Activated T-helper 2 cell treated with anti-CD3 and anti-CD28 coated beads, Interferon-gamma antibody, Interleukin-2, Interleukin-4, amounts not matched to agents 10 μg/mL and 5 μg/mL and 100 μg/mL, durations not matched to agents 14 hours and 24 hours and 36 hours (primary cell): ENCODE data around the gene LYPD6. TPM values are rescaled to one million over a fixed set of nuclear protein-coding genes. Genes with fewer than 3 reads are reported as not detected.

Experiments
- DNase-seq: peaks from one replicate; pipeline ENCODE4 v3.0.0; 2021; ENCODE audit warnings: low spot score
- H3K27ac Mint-ChIP-seq: one replicate; pipeline ENCODE4 v1.8.0; 2021; ENCODE audit warnings: mixed read lengths
- H3K27me3 Mint-ChIP-seq: one replicate; pipeline ENCODE4 v1.8.0; 2021; ENCODE audit warnings: low read depth, mixed read lengths
- H3K36me3 Mint-ChIP-seq: one replicate; pipeline ENCODE4 v1.8.0; 2021; ENCODE audit warnings: low read depth, mixed read lengths
- H3K4me1 Mint-ChIP-seq: one replicate; pipeline ENCODE4 v1.8.0; 2021; ENCODE audit warnings: low read depth, mixed read lengths
- H3K4me3 Mint-ChIP-seq: one replicate; pipeline ENCODE4 v1.8.0; 2021; ENCODE audit warnings: low read depth, mild to moderate bottlenecking, moderate library complexity, mixed read lengths
- H3K9me3 Mint-ChIP-seq: one replicate; pipeline ENCODE4 v1.8.0; 2021; ENCODE audit warnings: mixed read lengths
- intact Hi-C: fragments of 100-400 bp; cut with micrococcal nuclease; formaldehyde crosslinking; loops from one replicate; pipeline ENCODE4 v1.15.1; 2023
- total RNA-seq: library from RNA; stranded (reverse); gene quantifications from 2 replicates; pipeline ENCODE4 v1.2.3, GENCODE V29; 2022

The LYPD6 gene
- total RNA-seq, 1 donor from 2014 or later = not detected

- Mint-ChIP-seq H3K4me3 (no peak overlapping the region), H3K36me3 (no peaks in the 10 kb centered on the region), H3K27ac (no peak overlapping the region), H3K9me3 (no peaks in the 10 kb centered on the region), H3K27me3 (peaks cover 3% of the 10 kb centered on the region), H3K4me1 (peaks cover 3% of the 10 kb centered on the region)
- intact Hi-C loops = no loop called here
- DNase-seq = no peak
Observed at GRCh38 chr2:149451417-149452165, 121.2 kb downstream of the LYPD6 start.

GRCh38 chr2:149456285-149456684 is 125.9 kb downstream of the LYPD6 start:
- H3K4me1 Mint-ChIP-seq = peaks cover 3% of the 10 kb centered on the region
- no peak overlapping the region for H3K27ac Mint-ChIP-seq
- no peaks in the 10 kb centered on the region for H3K36me3 Mint-ChIP-seq
- H3K27me3 Mint-ChIP-seq = peaks cover 5% of the 10 kb centered on the region
- DNase-seq = no peak
- peaks cover 18% of the 10 kb centered on the region for H3K9me3 Mint-ChIP-seq
- intact Hi-C loops = no loop called here
- no peak overlapping the region for H3K4me3 Mint-ChIP-seq

- Mint-ChIP-seq H3K27me3 (peaks cover 2% of the 10 kb centered on the region), H3K36me3 (no peaks in the 10 kb centered on the region), H3K4me1 (peaks cover 3% of the 10 kb centered on the region), H3K4me3 (no peak overlapping the region), H3K9me3 (peaks cover 23% of the 10 kb centered on the region), H3K27ac (no peak overlapping the region)
- intact Hi-C loops = no loop called here
- no peak for DNase-seq
Observed at GRCh38 chr2:149458502-149458901, 128.1 kb downstream of the LYPD6 start.

GRCh38 chr2:149463328-149464002 is 133.1 kb downstream of the LYPD6 start:
- Mint-ChIP-seq H3K9me3 (peaks cover 20% of the 10 kb centered on the region), H3K27me3 (peaks cover 2% of the 10 kb centered on the region), H3K27ac (no peak overlapping the region), H3K36me3 (no peaks in the 10 kb centered on the region), H3K4me1 (no peaks in the 10 kb centered on the region), H3K4me3 (no peak overlapping the region)
- DNase-seq = no peak
- intact Hi-C loops = loop anchor here (2.0 kb wide), 1 partner anchor 395 kb away; no protein-coding TSS in a partner anchor

- intact Hi-C loops = no loop called here
Observed at GRCh38 chr2:149464396-149464795, 134.0 kb downstream of the LYPD6 start.

GRCh38 chr2:149465873-149466272 is 135.5 kb downstream of the LYPD6 start:
- intact Hi-C loops = loop anchor here (2.0 kb wide), 1 partner anchor 71 kb away; no protein-coding TSS in a partner anchor
- Mint-ChIP-seq H3K9me3 (peaks cover 6% of the 10 kb centered on the region), H3K27me3 (no peaks in the 10 kb centered on the region), H3K36me3 (no peaks in the 10 kb centered on the region), H3K4me3 (no peak overlapping the region), H3K4me1 (no peaks in the 10 kb centered on the region), H3K27ac (no peak overlapping the region)
- no peak for DNase-seq

More at GRCh38 chr2:149464396-149464795, 134.0 kb downstream of the LYPD6 start:
- no peaks in the 10 kb centered on the region for H3K36me3 Mint-ChIP-seq
- H3K9me3 Mint-ChIP-seq = peaks cover 11% of the 10 kb centered on the region
- no peak overlapping the region for H3K4me3 Mint-ChIP-seq
- H3K4me1 Mint-ChIP-seq = no peaks in the 10 kb centered on the region
- H3K27ac Mint-ChIP-seq = no peak overlapping the region
- peaks cover 2% of the 10 kb centered on the region for H3K27me3 Mint-ChIP-seq
- DNase-seq = no peak

GRCh38 chr2:149466635-149467034 is 136.2 kb downstream of the LYPD6 start:
- H3K36me3 Mint-ChIP-seq = no peaks in the 10 kb centered on the region
- H3K4me1 Mint-ChIP-seq = no peaks in the 10 kb centered on the region

GRCh38 chr2:149467436-149467835 is 137.0 kb downstream of the LYPD6 start:
- DNase-seq = no peak
- peaks cover 6% of the 10 kb centered on the region for H3K27me3 Mint-ChIP-seq
- H3K4me3 Mint-ChIP-seq = no peak overlapping the region
- intact Hi-C loops = loop anchor here (2.0 kb wide), 1 partner anchor 69 kb away; no protein-coding TSS in a partner anchor
- no peaks in the 10 kb centered on the region for H3K36me3 Mint-ChIP-seq
- no peak overlapping the region for H3K27ac Mint-ChIP-seq
- H3K9me3 Mint-ChIP-seq = no peaks in the 10 kb centered on the region
- no peaks in the 10 kb centered on the region for H3K4me1 Mint-ChIP-seq

More at GRCh38 chr2:149466635-149467034, 136.2 kb downstream of the LYPD6 start:
- DNase-seq = no peak
- intact Hi-C loops = loop anchor here (2.0 kb wide), 1 partner anchor 70 kb away; no protein-coding TSS in a partner anchor
- H3K27ac Mint-ChIP-seq = no peak overlapping the region
- peaks cover 3% of the 10 kb centered on the region for H3K9me3 Mint-ChIP-seq
- H3K4me3 Mint-ChIP-seq = no peak overlapping the region
- H3K27me3 Mint-ChIP-seq = peaks cover 3% of the 10 kb centered on the region

- DNase-seq = no peak
- H3K9me3 Mint-ChIP-seq = no peaks in the 10 kb centered on the region
- peaks cover 7% of the 10 kb centered on the region for H3K27me3 Mint-ChIP-seq
- no peaks in the 10 kb centered on the region for H3K36me3 Mint-ChIP-seq
- H3K4me1 Mint-ChIP-seq = no peaks in the 10 kb centered on the region
- H3K4me3 Mint-ChIP-seq = no peak overlapping the region
- H3K27ac Mint-ChIP-seq = no peak overlapping the region
- intact Hi-C loops = no loop called here
Observed at GRCh38 chr2:149468636-149469035, 138.2 kb downstream of the LYPD6 start.

GRCh38 chr2:149470046-149470445 is 139.7 kb downstream of the LYPD6 start:
- intact Hi-C loops = no loop called here
- Mint-ChIP-seq H3K27ac (no peak overlapping the region), H3K4me3 (no peak overlapping the region), H3K36me3 (no peaks in the 10 kb centered on the region), H3K4me1 (no peaks in the 10 kb centered on the region), H3K9me3 (no peaks in the 10 kb centered on the region), H3K27me3 (peaks cover 7% of the 10 kb centered on the region)
- DNase-seq = no peak

- Mint-ChIP-seq H3K4me3 (no peak overlapping the region), H3K27ac (no peak overlapping the region), H3K27me3 (peaks cover 7% of the 10 kb centered on the region), H3K9me3 (no peaks in the 10 kb centered on the region), H3K36me3 (no peaks in the 10 kb centered on the region), H3K4me1 (no peaks in the 10 kb centered on the region)
- intact Hi-C loops = no loop called here
- no peak for DNase-seq
Observed at GRCh38 chr2:149472413-149472812, 142.0 kb downstream of the LYPD6 start.

GRCh38 chr2:149473068-149473467 is 142.7 kb downstream of the LYPD6 start:
- no peak for DNase-seq
- Mint-ChIP-seq H3K9me3 (no peaks in the 10 kb centered on the region), H3K27me3 (peaks cover 7% of the 10 kb centered on the region), H3K27ac (no peak overlapping the region), H3K4me1 (no peaks in the 10 kb centered on the region), H3K4me3 (no peak overlapping the region), H3K36me3 (no peaks in the 10 kb centered on the region)
- intact Hi-C loops = no loop called here

GRCh38 chr2:149473521-149473920 is 143.1 kb downstream of the LYPD6 start:
- Mint-ChIP-seq H3K27ac (no peak overlapping the region), H3K36me3 (no peaks in the 10 kb centered on the region), H3K9me3 (no peaks in the 10 kb centered on the region), H3K4me3 (no peak overlapping the region), H3K27me3 (peaks cover 7% of the 10 kb centered on the region), H3K4me1 (no peaks in the 10 kb centered on the region)
- intact Hi-C loops = no loop called here
- no peak for DNase-seq
